Measurements from ENCODE around the gene HTT. TPM values are rescaled to one million over a fixed set of nuclear protein-coding genes. Genes with fewer than 3 reads are reported as not detected.

Gene HTT
- total and polyA plus RNA-seq, 2 experiments from 2014 or later: 11.4 to 38.6 TPM

- Histone ChIP-seq H3K9me3 (ENCODE audit: low read depth) (no peaks in the 10 kb centered on the region), H3K4me1 (ENCODE audit: low read depth) (peaks cover 7% of the 10 kb centered on the region), H3K4me3 (no peak overlapping the region), H3K27ac (no peak overlapping the region), H3K27me3 (no peaks in the 10 kb centered on the region), H3K36me3 (no peaks in the 10 kb centered on the region)
- no peak for TF ChIP-seq CTCF (IDR thresholded peaks at IDR 0.05; ENCODE audit: low read depth, low read length)
- no peak for DNase-seq (ENCODE audit: low read depth in 1 of 2, low spot score in 1 of 2)
These were observed 194.8 kb downstream of the HTT start for GRCh38 chr4:3269105-3269927.

DNA sequence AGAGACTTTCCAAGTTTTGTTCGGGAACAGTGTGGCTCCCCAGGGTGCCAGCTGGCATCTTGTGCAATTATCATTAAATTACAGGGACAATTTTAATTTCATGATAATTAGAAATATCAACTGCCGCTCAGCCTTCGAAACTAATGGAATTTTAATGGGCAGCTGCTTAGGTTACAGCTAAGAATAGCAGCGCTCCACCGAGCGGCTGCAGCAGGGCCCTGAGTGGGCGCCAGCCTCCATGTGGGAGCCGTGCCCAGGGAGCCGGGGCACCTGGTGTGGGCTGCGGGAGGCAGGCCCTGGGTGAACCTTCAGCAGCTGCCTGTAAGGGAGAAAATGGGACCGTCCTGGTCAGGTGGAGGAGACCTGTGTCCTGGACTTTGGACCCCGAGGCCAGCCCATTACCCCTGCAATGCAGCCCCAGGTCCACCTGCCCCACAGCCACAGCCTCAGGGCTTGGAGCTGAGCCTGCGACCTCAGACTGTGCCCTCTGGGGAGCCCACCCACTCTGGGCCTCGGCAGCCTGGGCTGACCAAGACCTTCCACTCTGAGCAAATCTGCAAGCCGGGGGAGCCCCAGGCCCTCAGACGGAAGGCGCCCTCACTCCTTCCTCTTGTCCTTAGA, 195.6 kb downstream of the HTT start:
- Histone ChIP-seq H3K36me3 (no peaks in the 10 kb centered on the region), H3K27ac (no peak overlapping the region), H3K4me3 (no peak overlapping the region), H3K9me3 (ENCODE audit: low read depth) (no peaks in the 10 kb centered on the region), H3K27me3 (no peaks in the 10 kb centered on the region), H3K4me1 (ENCODE audit: low read depth) (peaks cover 7% of the 10 kb centered on the region)
- DNase-seq (ENCODE audit: low read depth in 1 of 2, low spot score in 1 of 2): no peak
- no peak for TF ChIP-seq CTCF (IDR thresholded peaks at IDR 0.05; ENCODE audit: low read depth, low read length)

DNA sequence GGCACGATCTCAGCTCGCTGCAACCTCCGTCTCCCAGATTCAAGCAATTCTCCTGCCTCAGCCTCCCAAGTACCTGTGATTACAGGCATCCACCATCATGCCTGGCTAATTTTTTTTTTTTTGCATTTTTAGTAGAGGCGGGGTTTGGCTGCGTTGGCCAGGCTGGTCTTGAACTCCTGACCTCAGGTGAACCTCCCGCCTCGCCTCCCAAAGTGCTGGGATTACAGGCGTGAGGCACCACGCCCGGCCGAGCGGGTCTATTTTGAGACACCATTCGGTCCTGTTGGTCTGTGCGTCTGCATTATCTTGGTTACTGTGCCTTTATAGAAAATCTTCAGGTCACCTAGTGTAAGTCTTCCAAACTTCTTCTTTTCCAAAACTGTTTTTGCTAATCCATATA, 196.7 kb downstream of the HTT start:
- Histone ChIP-seq H3K4me3 (no peak overlapping the region), H3K27ac (no peak overlapping the region), H3K9me3 (ENCODE audit: low read depth) (no peaks in the 10 kb centered on the region), H3K36me3 (no peaks in the 10 kb centered on the region), H3K4me1 (ENCODE audit: low read depth) (peaks cover 7% of the 10 kb centered on the region), H3K27me3 (no peaks in the 10 kb centered on the region)
- no peak for TF ChIP-seq CTCF (IDR thresholded peaks at IDR 0.05; ENCODE audit: low read depth, low read length)
- DNase-seq (ENCODE audit: low read depth in 1 of 2, low spot score in 1 of 2): no peak

DNA sequence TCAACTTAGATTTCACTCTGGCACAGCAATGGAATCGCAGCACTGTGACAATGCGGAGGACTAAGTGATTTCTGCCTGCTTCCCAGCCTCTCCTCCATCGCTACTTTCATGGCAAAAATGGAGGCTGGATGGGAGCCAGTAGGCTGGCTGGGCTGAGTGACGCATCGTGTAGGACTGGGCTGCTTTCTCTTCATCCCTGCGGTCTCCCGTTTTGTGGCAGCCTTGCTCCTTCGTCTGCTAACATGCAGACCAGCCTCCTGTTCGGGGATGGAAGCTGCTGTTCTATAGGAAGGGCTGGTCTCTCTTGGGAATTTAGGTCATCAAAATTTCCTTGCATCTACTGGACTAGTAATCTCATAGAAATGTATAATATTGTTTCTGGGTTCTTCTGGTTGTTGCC, 202.5 kb downstream of the HTT start:
- no peak overlapping the region for H3K4me3 ChIP-seq
- no peak overlapping the region for H3K27ac ChIP-seq
- DNase-seq (ENCODE audit: low read depth in 1 of 2, low spot score in 1 of 2): peak in 1 of 2 donors; percentile 71
- H3K36me3 ChIP-seq: no peaks in the 10 kb centered on the region
- no peaks in the 10 kb centered on the region for H3K4me1 ChIP-seq (ENCODE audit: low read depth)
- TF ChIP-seq CTCF (IDR thresholded peaks at IDR 0.05; ENCODE audit: low read depth, low read length): no peak
- H3K9me3 ChIP-seq (ENCODE audit: low read depth): no peaks in the 10 kb centered on the region
- no peaks in the 10 kb centered on the region for H3K27me3 ChIP-seq

DNA sequence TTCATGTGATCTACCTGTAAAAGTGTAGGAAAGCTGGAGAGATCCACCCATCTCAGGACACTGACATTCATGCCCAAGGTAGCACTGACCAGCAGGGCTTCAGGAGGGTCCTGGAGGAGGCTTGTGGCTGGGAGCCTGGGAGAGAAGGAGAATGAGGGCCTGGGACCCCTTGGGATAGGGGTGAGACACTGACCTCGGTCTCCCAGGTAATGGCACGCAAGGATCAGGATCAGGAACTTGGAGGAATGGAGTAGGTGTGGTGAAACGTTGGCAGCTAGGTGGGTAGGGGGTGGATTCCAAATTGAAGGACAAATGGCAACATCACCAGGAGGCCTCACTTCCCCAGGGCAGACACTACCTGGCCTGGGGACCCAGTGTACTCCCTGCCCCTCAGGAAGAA, 206.0 kb downstream of the HTT start:
- H3K4me3 ChIP-seq: no peak overlapping the region
- H3K4me1 ChIP-seq (ENCODE audit: low read depth): no peaks in the 10 kb centered on the region
- H3K36me3 ChIP-seq: no peaks in the 10 kb centered on the region
- no peak for DNase-seq (ENCODE audit: low read depth in 1 of 2, low spot score in 1 of 2)
- H3K9me3 ChIP-seq (ENCODE audit: low read depth): no peaks in the 10 kb centered on the region
- no peak overlapping the region for H3K27ac ChIP-seq
- no peaks in the 10 kb centered on the region for H3K27me3 ChIP-seq
- no peak for TF ChIP-seq CTCF (IDR thresholded peaks at IDR 0.05; ENCODE audit: low read depth, low read length)
